GM12878 (cell line): ENCODE data around the gene CLSTN2. TPM values are rescaled to one million over a fixed set of nuclear protein-coding genes. Genes with fewer than 3 reads are reported as not detected.

Experiments used
- ATAC-seq: fragments of 200-7000 bp; cut with Tn5 transposase; 3 replicates; pipeline ENCODE4 v1.9.1; 2020; ENCODE audit warnings: mild to moderate bottlenecking, moderate library complexity
- BruUV-seq: library from RNA; stranded (reverse); fragments of 400-500 nt; replicated peaks from 2 replicates; lab custom pipeline; 2021; lab: Mats Ljungman, UMichigan
- CTCF ChIA-PET: fragments of 300-600 bp; sonication (Branson Sonifier 250); formaldehyde crosslinking; extraction: SDS; loops from one replicate; lab custom pipeline; 2021; ENCODE audit warnings: inconsistent platforms; lab: Yijun Ruan, JAX
- POLR2A ChIA-PET: fragments of 350-600 bp; formaldehyde crosslinking; extraction: SDS; loops from one replicate; lab custom pipeline; 2021; ENCODE audit warnings: inconsistent platforms; lab: Charles Lee
- RAD21 ChIA-PET: fragments of 300-600 bp; sonication (Branson Sonifier 250); formaldehyde crosslinking; loops from one replicate; lab custom pipeline; 2023; ENCODE audit warnings: antibody characterized with exemption; ENCODE audit not compliant: unreplicated experiment; lab: Charles Lee
- SMC1A ChIA-PET: fragments of 300-600 bp; sonication (Branson Sonifier 250); formaldehyde crosslinking; loops from one replicate; lab custom pipeline; 2023; ENCODE audit not compliant: unreplicated experiment, uncharacterized antibody; lab: Charles Lee
- DNase-seq: peaks from one replicate; pipeline ENCODE4 v3.0.0-alpha.2; 2011; ENCODE audit warnings: low read depth, low spot score
- FAIRE-seq: peaks from 3 replicates; lab custom pipeline; 2011; peaks lifted over from hg19 to GRCh38; lab: Jason Lieb, UNC
- H2AFZ ChIP-seq: 2 replicates; pipeline ENCODE4 v1.6.0; 2011; ENCODE audit warnings: low read depth, low read length, control low read depth; ENCODE audit not compliant: control insufficient read depth
- H3K27ac ChIP-seq: 2 replicates; pipeline ENCODE4 v1.5.1; 2011; ENCODE audit warnings: control low read depth; ENCODE audit not compliant: control insufficient read depth, insufficient read depth
- H3K27me3 ChIP-seq, 2 experiments: replicated peaks in 1 of 2; 2 replicates each; pipeline versions ENCODE4 v1.6.0 to v1.6.1; 2011; ENCODE audit warnings: low read length in 1 of 2; ENCODE audit not compliant: control insufficient read depth in 2 of 2, insufficient read depth in 2 of 2
- H3K36me3 ChIP-seq, 2 experiments: 2 replicates each; pipeline ENCODE4 v1.5.1; 2011; ENCODE audit warnings: low read length in 1 of 2; ENCODE audit not compliant: control insufficient read depth in 2 of 2, insufficient read depth in 2 of 2
- H3K4me1 ChIP-seq: 2 replicates; pipeline ENCODE4 v1.6.1; 2011; ENCODE audit warnings: mild to moderate bottlenecking, low read length, moderate library complexity, mixed read lengths; ENCODE audit not compliant: control insufficient read depth, insufficient read depth
- H3K4me2 ChIP-seq: 2 replicates; pipeline ENCODE4 v1.6.0; 2011; ENCODE audit warnings: control low read depth; ENCODE audit not compliant: control insufficient read depth, insufficient read depth
- H3K4me3 ChIP-seq: fragments of 200-600 bp; sonication (generic); 2 replicates; pipeline ENCODE4 v1.5.1; 2016
- H3K79me2 ChIP-seq: 2 replicates; pipeline ENCODE4 v1.6.0; 2011; ENCODE audit warnings: low read length; ENCODE audit not compliant: control insufficient read depth, insufficient read depth
- H3K9ac ChIP-seq: 2 replicates; pipeline ENCODE4 v1.8.0; 2011; ENCODE audit warnings: low read length, control low read depth, mixed read lengths; ENCODE audit not compliant: control insufficient read depth, insufficient read depth
- H3K9me3 ChIP-seq: replicated peaks from 3 replicates; pipeline ENCODE4 v1.5.1; 2011; ENCODE audit warnings: mild to moderate bottlenecking, low read length; ENCODE audit not compliant: control insufficient read depth, insufficient read depth
- H4K20me1 ChIP-seq: 2 replicates; pipeline ENCODE4 v1.6.0; 2011; ENCODE audit not compliant: control insufficient read depth, insufficient read depth
- BCLAF1 ChIP-seq: fragments of 450-650 bp; IDR thresholded peaks from 2 replicates; pipeline ENCODE4 v1.6.1; 2017; ENCODE audit warnings: antibody characterized with exemption, mild to moderate bottlenecking, moderate library complexity
- DPF2 ChIP-seq: fragments of 450-650 bp; IDR thresholded peaks from 2 replicates; pipeline ENCODE4 v1.6.1; 2017; ENCODE audit warnings: mild to moderate bottlenecking
- EP300 ChIP-seq, 2 experiments: fragments of 150-350 bp in 1 of 2; IDR thresholded peaks; 2 replicates each; pipeline ENCODE4 v1.6.1; 2011 to 2012; ENCODE audit warnings: low read depth in 2 of 2, low read length in 2 of 2, borderline replicate concordance in 1 of 2, improper control_type of control experiment in 1 of 2, inconsistent platforms in 1 of 2; ENCODE audit not compliant: control insufficient read depth in 1 of 2
- HDAC2 ChIP-seq: fragments of 200-600 bp; sonication (generic); IDR thresholded peaks from 2 replicates; pipeline ENCODE4 v1.6.1; 2017
- JUND ChIP-seq: IDR thresholded peaks from 2 replicates; pipeline ENCODE4 v1.6.1; 2012; ENCODE audit warnings: low read depth, mild to moderate bottlenecking, low read length, improper control_type of control experiment, moderate library complexity
- KAT2A ChIP-seq: conservative IDR thresholded peaks from 2 replicates; pipeline ENCODE4 v1.6.1; 2011; ENCODE audit warnings: low read depth, low read length; ENCODE audit not compliant: control insufficient read depth
- MXI1 ChIP-seq: fragments of 150-350 bp; IDR thresholded peaks from 2 replicates; pipeline ENCODE4 v1.6.1; 2011; ENCODE audit warnings: low read depth, mild to moderate bottlenecking, inconsistent platforms, low read length, improper control_type of control experiment
- MYC ChIP-seq: IDR thresholded peaks from 2 replicates; pipeline ENCODE4 v1.6.1; 2011; ENCODE audit warnings: mild to moderate bottlenecking, low read length, moderate library complexity, inconsistent platforms; ENCODE audit not compliant: insufficient read depth, insufficient replicate concordance, insufficient read length, severe bottlenecking
- SIN3A ChIP-seq: IDR thresholded peaks from 2 replicates; pipeline ENCODE4 v1.6.1; 2012; ENCODE audit warnings: low read depth, low read length, improper control_type of control experiment
- ZBTB4 ChIP-seq: fragments of 450-650 bp; formaldehyde crosslinking; IDR thresholded peaks from 2 replicates; pipeline ENCODE4 v1.4.0; 2022; ENCODE audit warnings: mild to moderate bottlenecking, moderate library complexity
- WGBS: methylation state at CpG from one replicate; pipeline ENCODE4 v1.1.6; 2016; ENCODE audit warnings: low lambda C conversion rate; ENCODE audit not compliant: insufficient replicate concordance, insufficient coverage; ENCODE audit errors: missing lambda C conversion rate; 5-methylcytosine and 5-hydroxymethylcytosine counted together
- in situ Hi-C: fragments of 300-500 bp; cut with MboI; formaldehyde crosslinking; loops from 9 replicates; pipeline ENCODE4 v1.14.3; 2018; ENCODE audit warnings: mixed read lengths
- intact Hi-C: fragments of 100-400 bp; cut with micrococcal nuclease; formaldehyde crosslinking; loops from one replicate; pipeline ENCODE4 v1.14.2; 2022; ENCODE audit not compliant: unreplicated experiment
- polyA plus RNA-seq, 11 experiments: library from polyadenylated mRNA; depleted of rRNA in 4 of 11; unstranded in 6 of 11; stranded (reverse) in 5 of 11; fragments of >200 nt; fragmentation: Nextera tagmentation in 4 of 11; fragmentation: Illumina TruSeq in 1 of 11; extraction: Ambion mirVana in 4 of 11; extraction: Trizol in 1 of 11; gene quantifications; 1 replicate in 1 of 11; 2 replicates in 10 of 11; pipeline versions ENCODE4 v1.2.1 to v1.2.3, GENCODE V29; 2011 to 2016; ENCODE audit warnings: inconsistent platforms in 2 of 11, missing spikeins in 2 of 11, low read depth in 1 of 11
- total RNA-seq, 4 experiments: library from RNA; depleted of rRNA in 3 of 4; stranded (reverse); fragments of >200 nt in 3 of 4; fragmentation: Illumina TruSeq in 1 of 4; extraction: Trizol in 1 of 4; gene quantifications; 2 replicates each; pipeline versions ENCODE4 v1.2.1 to v1.2.3, GENCODE V29; 2013 to 2021

The CLSTN2 gene
- total and polyA plus RNA-seq, 10 of the 15 experiments (the other 5 are each of a cell fraction or from before 2014, with no cell fraction given): under 0.01 to 0.10 (median under 0.01) TPM; not detected in 5

- SMC1A ChIA-PET: interaction anchor here (1.0 to 3.0 kb wide), 2 partner anchors 15 to 74 kb away, joined by 3 to 10 read pairs; no protein-coding TSS in a partner anchor
- no peaks in the 10 kb centered on the region for H3K4me1 ChIP-seq
- CTCF ChIA-PET: interaction anchor here (0.7 to 1.2 kb wide), 6 partner anchors 15 to 77 kb away, joined by 3 to 4 read pairs (median 3); no protein-coding TSS in a partner anchor
Observed at GRCh38 chr3:140203510-140203909, 268.5 kb downstream of the CLSTN2 start.

GRCh38 chr3:140204271-140204984 lies 269.4 kb downstream of the CLSTN2 start:
- POLR2A ChIA-PET: no interaction called here
- TF ChIP-seq EP300 (IDR thresholded peaks at IDR 0.05; ENCODE audit: borderline replicate concordance in 1 of 2, control insufficient read depth in 1 of 2, low read depth in 2 of 2, low read length in 2 of 2) (no peak), HDAC2 (no peak), KAT2A (no peak), JUND (no peak), DPF2 (no peak), BCLAF1 (no peak), ZBTB4 (CRISPR knock-in tag) (no peak)

More at GRCh38 chr3:140203510-140203909, 268.5 kb downstream of the CLSTN2 start:
- DNase-seq: no peak
- ChIA-PET RAD21 (interaction anchor here (0.7 kb wide), 1 partner anchor 653 kb away, joined by 3 read pairs; no protein-coding TSS in a partner anchor), POLR2A (no interaction called here)
- H3K27me3 ChIP-seq: no peaks in the 10 kb centered on the region; a peak in 1 of 4 replicates
- 57% methylated on average over 4 of the region's 4 CpGs for WGBS
- no peak overlapping the region for H3K27ac ChIP-seq
- BruUV-seq: no TSS peak
- no peaks in the 10 kb centered on the region for H3K36me3 ChIP-seq
- no peak for FAIRE-seq
- no peak overlapping the region for H3K4me2 ChIP-seq
- no peak overlapping the region for H2AFZ ChIP-seq
- in situ Hi-C loops (no loop called here), intact Hi-C loops (loop anchor here (5.0 kb wide), 1 partner anchor 776 kb away; no protein-coding TSS in a partner anchor)
- no peak overlapping the region for H3K9ac ChIP-seq
- H3K9me3 ChIP-seq: no peaks in the 10 kb centered on the region
- no peaks in the 10 kb centered on the region for H3K79me2 ChIP-seq
- H3K4me3 ChIP-seq: no peak overlapping the region
- ATAC-seq: no peak
- no peaks in the 10 kb centered on the region for H4K20me1 ChIP-seq
- TF ChIP-seq MYC: no peak
- TF ChIP-seq SIN3A: no peak
- TF ChIP-seq MXI1: no peak
- TF ChIP-seq, all 136 proteins: peak for 0

More at GRCh38 chr3:140204271-140204984, 269.4 kb downstream of the CLSTN2 start:
- ChIA-PET SMC1A (interaction anchor here (0.9 to 3.0 kb wide), 3 partner anchors 56 to 75 kb away, joined by 3 to 10 read pairs (median 3); no protein-coding TSS in a partner anchor), RAD21 (interaction anchor here (2.2 kb wide), 1 partner anchor 76 kb away, joined by 9 read pairs; no protein-coding TSS in a partner anchor), CTCF (interaction anchor here (0.8 to 1.3 kb wide), 6 partner anchors 9 to 78 kb away, joined by 3 to 4 read pairs (median 3); no protein-coding TSS in a partner anchor)
- no peak for ATAC-seq
- Histone ChIP-seq H3K9me3 (no peaks in the 10 kb centered on the region), H3K4me3 (no peak overlapping the region), H2AFZ (no peak overlapping the region), H3K27me3 (no peaks in the 10 kb centered on the region; a peak in 1 of 4 replicates), H4K20me1 (no peaks in the 10 kb centered on the region), H3K9ac (no peak overlapping the region), H3K36me3 (no peaks in the 10 kb centered on the region), H3K4me2 (no peak overlapping the region), H3K79me2 (no peaks in the 10 kb centered on the region), H3K27ac (no peak overlapping the region), H3K4me1 (no peaks in the 10 kb centered on the region)
- FAIRE-seq: no peak
- no TSS peak for BruUV-seq
- intact Hi-C loops (loop anchor here (5.0 kb wide), 1 partner anchor 777 kb away; no protein-coding TSS in a partner anchor), in situ Hi-C loops (no loop called here)
- DNase-seq: no peak
- 31% methylated on average over 5 of the region's 5 CpGs for WGBS
